SW480 (cell line): ENCODE data around the gene PCF11.
"Not testable (repeated sequence)": the region's sequence is repeated elsewhere in the genome, so short reads cannot be mapped to it uniquely, and the experiment has no call there.

ENCODE experiments used
- DNase-seq: peaks from one replicate; pipeline ENCODE4 v3.0.0-alpha.2; 2016; ENCODE audit warnings: low spot score

PCF11 gene, protein sequence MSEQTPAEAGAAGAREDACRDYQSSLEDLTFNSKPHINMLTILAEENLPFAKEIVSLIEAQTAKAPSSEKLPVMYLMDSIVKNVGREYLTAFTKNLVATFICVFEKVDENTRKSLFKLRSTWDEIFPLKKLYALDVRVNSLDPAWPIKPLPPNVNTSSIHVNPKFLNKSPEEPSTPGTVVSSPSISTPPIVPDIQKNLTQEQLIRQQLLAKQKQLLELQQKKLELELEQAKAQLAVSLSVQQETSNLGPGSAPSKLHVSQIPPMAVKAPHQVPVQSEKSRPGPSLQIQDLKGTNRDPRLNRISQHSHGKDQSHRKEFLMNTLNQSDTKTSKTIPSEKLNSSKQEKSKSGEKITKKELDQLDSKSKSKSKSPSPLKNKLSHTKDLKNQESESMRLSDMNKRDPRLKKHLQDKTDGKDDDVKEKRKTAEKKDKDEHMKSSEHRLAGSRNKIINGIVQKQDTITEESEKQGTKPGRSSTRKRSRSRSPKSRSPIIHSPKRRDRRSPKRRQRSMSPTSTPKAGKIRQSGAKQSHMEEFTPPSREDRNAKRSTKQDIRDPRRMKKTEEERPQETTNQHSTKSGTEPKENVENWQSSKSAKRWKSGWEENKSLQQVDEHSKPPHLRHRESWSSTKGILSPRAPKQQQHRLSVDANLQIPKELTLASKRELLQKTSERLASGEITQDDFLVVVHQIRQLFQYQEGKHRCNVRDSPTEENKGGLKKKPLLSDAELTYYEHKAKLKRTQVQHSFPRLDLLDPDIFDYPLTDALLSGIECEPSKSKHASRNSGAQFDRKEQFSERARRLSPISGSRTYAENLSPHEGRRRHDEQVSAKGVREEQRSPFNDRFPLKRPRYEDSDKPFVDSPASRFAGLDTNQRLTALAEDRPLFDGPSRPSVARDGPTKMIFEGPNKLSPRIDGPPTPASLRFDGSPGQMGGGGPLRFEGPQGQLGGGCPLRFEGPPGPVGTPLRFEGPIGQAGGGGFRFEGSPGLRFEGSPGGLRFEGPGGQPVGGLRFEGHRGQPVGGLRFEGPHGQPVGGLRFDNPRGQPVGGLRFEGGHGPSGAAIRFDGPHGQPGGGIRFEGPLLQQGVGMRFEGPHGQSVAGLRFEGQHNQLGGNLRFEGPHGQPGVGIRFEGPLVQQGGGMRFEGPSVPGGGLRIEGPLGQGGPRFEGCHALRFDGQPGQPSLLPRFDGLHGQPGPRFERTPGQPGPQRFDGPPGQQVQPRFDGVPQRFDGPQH (N-terminal part only)

DNA sequence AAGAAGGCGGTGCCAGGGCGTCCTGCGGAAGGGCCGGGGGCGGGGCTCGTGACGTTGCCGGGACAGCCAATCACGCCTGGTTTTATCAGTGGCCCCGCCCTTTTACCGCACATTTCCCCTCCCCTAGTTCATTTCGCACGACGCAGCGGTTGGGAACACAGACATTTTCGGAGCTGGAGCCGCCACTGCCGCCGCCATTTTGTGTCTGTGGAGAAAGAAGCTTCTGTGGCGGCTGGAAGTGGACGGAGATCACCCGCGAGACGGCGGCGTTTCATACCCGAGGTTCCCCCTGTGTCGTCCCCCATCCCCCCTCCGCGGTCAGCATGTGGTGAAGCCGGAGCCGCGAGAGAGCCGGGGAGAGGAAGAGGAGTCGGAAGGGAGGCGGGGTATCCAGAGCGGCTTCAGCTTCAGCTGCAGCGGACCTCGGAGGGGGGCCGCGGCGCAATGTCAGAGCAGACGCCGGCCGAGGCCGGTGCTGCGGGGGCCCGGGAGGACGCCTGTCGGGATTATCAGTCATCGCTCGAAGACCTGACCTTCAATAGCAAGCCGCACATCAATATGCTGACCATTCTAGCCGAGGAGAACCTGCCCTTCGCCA, at the start of gene PCF11:
Gene PCF11 (plus strand): TSS at position 136 of the 598 bp plus-strand sequence. CDS start 309 bp downstream, at position 445.
- no peak for DNase-seq

DNA sequence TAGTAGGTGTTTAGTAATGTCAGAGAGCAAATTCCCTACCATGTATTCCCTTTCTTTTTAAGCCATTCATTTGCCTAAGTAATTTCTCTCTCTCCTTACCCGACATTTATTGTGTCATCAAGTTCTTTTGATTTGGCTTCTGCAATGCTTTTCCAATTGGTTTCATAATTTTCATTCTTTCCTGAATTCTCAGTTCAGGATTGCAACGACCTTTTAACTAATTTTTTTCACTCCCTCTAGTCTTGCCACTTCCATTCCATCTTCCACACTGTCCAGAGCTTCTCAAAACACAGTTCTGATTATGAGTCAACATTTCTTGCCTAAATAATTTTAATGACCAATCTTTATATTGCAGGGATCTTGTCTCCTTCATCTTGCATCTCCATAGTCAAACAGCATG, 44.0 kb upstream of the PCF11 start:
- DNase-seq = no peak

DNA sequence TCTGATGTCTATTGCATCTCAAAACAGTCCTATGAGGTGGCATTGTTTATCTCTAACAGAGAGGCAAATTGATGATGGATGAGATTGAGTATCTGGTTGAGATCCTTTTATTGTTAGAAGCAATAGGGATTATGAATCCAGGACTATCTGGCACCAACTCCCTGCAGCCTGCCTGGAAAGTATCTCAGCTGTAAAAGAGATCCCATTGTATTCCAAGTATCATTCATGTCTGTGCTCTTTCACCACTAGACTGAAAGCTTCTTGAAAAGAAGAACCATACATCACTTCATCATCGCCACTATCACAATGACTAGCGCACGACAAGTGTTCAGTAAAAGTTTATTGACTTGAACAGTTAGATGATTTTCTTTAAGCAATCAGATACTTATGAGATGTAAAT, 41.9 kb upstream of the PCF11 start:
- DNase-seq = no peak

DNA sequence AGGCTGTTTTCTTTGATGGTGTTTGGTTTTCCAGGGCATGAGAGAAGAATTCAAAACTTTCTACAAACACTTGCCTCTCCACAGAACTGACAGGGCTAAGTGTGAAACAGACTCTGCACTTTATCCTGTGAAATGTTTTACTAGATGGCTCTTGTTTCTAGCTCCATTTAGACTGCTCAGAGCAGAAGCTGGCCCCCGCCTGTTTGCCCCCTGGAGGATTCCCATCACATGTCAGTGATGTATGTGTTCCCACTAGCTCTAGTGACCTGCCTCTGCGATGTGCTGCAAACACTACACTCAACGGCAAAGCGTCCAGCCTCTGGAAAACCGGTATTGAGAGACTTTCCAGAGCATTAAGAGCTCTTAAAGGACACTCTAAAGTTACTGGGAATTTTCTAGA, 41.4 kb upstream of the PCF11 start:
- no peak for DNase-seq

DNA sequence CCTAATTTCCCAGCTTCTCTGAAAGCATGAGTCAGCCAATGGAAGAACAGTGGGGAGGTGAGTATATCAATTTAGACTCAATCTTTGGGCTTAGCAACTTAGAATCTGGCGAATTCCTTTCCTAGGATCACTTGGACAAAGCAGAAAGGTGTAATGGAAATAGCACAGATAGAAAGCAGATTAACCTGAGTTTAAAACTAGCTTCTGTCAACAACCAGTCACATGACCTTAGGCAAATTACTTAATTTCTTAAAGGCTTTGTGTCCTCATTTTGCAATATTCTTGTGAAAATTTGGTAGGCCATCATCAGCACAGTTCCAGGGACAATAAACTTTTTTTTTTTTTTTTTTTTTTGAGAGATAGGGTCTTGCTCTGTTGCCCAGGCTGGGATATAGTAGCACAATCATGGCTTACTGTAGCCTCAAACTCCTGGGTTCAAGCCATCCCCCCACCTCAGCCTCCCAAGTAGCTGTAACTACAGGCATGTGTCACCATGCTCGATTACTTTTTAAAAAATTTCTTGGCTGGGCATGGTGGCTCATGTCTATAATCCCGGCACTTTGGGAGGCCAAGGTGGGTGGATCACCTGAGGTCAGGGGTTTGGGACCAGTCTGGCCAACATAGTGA, 40.8 kb upstream of the PCF11 start:
- no peak for DNase-seq

DNA sequence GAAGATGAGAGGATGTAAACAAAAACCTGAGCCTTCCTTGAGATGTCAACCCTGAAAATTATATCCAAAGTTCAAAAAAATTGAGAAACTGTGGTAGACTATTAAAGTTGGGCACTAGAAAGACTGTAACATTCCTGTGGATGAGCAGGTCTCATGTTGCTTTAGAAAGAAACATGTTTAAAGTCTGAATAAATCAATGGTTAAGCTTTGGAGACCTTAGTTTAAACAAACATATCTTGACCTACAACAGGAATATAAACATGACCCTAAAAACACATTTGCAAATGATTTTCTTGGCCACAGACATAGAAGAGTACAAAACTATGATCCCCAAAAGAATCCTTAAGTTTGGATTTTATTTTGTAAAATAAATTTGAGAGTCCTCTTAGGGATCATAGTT, 38.1 kb upstream of the PCF11 start:
- DNase-seq = no peak

DNA sequence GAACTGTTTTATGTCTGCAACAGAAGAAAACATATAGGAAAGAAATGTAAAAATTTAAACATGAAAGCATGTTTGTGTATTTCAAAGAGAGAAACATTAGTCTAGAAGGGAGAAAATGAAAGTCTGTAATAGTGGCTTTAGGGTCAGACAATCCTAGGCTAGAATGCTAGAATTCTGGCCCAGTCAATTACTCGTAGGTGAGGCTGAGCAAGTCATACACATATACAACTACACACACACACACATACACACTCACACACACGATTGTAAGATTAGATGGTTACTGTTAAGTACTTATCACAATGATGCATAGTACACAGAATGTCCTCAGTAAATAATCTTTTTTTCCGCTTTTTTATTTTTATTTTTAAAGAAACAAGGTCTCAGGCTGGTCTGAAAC, 37.7 kb upstream of the PCF11 start:
- no peak for DNase-seq

DNA sequence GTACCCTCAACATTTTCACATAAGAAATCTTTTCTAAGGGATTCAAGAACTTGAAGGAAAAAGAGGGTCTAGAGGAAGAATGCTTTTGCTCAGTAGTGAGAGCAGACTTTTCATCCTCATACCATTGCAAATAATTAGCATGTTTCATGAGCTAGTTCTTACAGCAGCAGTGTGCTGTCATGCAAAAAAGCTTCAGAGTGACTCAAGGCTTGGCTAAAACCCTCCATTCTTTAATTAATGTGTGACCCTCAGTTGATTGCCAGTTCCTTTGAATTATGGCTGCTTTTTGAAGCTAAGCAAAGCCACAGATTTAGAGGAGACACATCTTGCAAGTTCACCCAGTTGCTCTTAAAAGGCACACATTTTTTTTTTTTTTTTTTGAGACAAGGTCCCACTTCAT, 36.6 kb upstream of the PCF11 start:
- no peak for DNase-seq

DNA sequence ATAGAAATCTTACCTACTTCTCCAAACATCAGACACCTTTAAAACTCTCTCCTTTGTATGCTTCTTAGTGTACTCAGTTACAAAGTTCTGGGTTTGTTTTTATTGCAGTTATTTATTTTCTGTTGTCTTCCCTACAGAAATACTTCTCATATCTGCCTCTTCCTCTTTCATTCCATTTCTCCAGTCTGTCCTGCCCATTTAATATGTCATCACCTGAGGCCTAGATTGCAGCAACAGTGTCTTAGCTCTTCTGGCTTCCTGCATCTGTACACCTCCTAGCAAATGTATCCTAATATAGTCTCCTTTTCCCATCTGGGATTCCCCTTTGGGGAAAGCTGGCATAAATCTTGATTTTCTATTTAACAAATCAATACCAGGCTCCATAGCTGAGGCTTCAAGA, 34.9 kb upstream of the PCF11 start:
- no peak for DNase-seq

DNA sequence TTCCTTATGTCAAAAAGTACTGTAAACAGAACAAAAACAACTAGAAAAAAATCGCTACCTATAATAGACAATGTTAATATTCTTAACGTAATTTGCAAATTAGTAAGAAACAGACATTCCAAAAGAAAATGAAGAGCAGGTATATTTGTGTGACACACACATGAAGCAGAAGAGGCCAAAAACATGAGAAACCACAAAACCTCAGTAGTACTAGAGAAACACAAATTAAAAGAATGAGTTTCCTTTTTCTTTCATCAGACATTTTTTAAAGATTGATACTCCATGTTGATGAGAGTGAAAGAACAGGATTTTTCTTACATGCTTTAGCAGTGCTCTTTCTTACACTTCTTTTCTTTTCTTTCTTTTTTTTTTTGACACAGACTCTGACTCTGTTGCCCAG, 34.2 kb upstream of the PCF11 start:
- no peak for DNase-seq

DNA sequence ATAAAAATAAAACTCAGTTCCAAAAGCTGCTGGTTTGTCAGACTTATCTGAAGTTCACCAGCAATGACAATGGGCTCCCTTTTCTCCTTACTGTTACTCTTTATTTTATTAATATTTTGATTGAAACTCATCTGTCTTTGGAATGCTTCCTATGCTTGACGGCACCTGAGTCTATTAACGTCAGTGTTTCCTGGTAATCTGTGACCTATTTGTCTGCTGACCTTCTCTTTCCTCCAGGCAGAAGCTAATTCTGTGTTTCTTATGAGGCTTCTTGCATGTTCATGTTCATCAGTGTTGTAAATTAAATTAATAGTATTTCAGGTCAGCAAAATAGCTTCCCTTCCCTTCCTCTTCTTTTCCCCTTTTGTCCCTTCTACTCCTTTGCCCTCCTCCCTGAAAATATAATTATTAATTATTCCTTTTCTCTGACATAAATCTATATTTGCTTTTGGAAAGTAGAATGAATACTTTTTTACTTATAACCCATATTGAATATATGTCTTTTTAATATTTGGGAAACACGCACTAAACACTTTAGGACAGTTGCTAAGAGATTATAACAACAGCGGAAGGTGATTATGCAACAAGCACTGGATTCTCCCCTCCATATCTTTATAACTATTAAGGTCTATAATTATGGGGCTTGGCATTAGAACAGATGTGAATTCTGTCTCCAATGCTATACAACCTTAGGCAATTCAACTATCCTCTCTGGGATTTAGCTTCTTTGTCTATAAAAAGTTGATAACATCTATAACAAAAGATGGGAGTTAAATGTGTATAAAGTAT, 32.1 kb upstream of the PCF11 start:
- DNase-seq = no peak

DNA sequence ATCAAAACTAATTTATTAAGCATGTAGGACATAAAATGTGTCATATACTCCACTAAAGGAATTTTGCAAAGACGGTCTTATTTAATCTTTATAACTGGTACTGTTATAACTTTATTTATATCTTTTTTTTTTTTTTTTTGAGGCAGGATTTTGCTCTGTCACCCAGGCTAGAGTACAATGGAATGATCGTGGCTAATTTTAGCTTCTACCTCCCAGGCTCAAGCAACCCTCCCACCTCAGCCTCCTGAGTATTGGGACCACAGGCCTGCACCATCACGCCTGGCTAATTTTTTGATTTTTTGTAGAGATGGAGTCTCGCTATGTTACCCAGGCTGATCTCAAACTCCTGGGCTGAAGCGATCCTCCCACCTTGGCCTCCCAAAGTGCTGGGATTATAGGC, 31.4 kb upstream of the PCF11 start:
- DNase-seq = no peak

DNA sequence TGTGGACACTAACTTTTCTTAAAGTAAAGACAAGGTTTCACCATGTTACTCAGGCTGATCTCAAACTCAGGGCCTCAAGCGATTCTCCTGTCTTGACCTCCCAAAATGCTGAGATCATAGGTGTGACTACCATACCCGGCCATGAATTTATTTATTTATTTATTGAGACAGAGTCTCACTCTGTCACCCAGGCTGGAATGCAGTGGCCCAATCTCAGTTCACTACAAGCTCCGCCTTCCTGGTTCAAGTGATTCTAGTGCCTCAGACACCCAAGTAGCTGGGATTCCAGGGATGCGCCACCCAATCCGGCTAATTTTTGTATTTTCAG, 29.7 kb upstream of the PCF11 start:
- DNase-seq = no peak

DNA sequence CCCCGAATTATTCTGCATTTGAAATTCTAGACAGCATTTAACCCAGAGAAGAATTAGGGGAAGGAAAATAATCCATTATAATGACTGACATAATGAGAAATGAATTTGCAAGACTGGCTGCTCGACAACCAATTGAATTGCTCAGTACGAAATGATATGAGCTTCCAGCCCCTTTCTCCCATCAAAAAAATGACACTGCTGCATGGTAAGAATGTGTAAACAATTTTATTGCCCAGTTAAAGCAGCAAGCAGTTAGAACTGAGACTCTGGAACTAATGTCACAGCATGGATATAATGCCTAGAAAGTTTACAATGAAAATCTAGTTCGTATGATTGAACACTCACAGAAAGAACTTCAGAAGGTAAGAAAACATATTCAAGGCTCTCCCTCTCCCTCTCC, 24.7 kb upstream of the PCF11 start:
- no peak for DNase-seq

DNA sequence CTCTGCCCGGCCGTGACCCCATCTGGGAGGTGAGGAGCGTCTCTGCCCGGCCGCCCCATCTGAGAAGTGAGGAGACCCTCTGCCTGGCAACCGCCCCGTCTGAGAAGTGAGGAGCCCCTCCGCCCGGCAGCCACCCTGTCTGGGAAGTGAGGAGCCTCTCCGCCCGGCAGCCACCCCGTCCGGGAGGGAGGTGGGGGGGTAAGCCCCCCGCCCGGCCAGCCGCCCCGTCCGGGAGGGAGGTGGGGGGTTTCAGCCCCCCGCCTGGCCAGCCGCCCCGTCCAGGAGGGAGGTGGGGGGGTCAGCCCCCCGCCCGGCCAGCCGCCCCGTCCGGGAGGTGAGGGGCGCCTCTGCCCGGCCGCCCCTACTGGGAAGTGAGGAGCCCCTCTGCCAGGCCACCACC, 23.7 kb upstream of the PCF11 start:
- not testable (repeated sequence) for DNase-seq

DNA sequence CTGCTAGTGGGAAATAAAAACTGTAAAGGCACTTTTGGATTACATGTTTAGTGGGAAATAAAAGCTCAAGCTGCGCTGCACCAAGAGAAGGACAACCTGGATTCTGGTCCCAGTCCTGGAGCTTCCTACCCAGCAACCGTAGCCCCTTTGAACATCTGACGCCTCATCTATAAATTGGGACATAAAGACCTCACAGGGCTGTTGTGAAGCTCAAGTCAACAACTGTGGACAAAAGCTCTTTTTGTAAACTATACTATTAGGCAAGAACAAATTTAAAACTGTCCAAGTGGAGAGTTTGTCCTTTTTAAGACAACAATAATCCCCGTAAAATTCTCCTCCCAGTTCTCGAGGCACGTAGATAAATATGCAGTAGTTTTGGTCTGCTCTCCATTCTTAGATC, 17.6 kb upstream of the PCF11 start:
- DNase-seq = no peak

DNA sequence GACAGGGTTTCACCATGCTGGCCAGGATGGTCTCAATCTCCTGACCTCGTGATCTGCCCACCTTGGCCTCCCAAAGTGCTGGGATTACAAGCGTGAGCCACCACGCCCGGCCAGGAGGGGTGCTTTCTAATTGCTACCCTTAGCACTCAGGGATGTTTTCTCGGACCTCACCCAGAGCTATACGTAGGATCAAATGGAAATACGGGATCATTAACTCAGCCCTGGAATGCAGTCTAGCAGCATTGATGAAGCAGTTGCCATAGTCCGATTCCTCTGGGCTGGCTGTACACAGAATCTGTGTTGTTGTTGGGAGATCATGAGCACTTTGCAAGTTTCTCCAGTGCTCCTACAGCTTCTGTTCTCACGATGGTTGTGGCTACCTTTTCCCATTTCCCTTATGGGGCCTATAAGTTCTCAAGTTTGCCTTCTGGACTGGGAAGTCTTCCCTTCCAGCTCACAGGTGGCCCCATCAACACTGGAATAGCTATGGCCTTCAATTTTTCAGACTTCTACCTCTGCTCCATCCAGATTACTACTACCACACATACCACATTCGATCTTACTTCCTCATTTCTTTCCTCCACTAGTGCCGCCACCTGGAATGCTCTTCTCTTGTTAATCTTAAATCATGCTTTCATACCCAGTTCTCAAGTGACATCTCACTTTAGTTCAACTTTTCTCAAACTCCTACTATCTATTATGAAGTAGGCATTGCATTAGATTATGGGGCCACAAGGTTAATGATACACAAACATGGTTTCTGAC, 16.1 kb upstream of the PCF11 start:
- DNase-seq = no peak

DNA sequence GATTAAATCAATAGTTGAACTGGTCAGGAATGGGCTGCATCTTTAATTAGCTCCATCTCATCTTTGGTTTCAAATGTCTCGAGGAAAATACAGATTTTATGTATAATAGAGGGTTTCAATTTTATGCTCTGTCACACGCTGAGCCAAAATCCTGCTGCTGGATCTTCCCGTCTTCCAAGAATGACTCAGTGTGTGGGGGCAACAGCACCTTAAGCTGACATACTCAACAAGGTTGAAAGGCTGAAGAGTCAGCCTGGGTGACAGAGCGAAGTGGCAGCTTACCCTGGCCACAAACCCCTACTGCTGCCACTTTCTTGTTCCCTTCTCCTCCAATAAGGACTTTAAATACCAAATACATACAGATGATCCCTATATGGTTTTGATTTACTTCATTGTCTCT, 9.0 kb upstream of the PCF11 start:
- DNase-seq = no peak

DNA sequence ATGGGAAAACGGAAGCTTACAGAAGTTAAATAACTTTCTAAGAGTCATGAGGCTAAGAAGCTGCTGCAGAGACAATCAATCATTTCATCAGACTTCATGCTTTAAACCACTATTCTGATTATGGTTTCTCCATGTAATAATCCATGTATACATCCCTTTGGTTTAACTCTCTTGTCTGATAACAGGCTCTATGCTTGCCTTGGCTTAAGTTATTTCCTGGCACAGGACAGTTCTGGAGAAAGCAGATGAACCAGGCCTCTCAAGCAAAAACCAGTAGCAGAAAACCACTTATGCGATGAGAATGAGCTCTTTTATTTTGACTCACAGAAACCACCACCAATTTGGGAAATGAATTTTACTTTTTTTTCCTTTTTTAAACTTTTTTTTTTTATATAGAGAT, 6.5 kb upstream of the PCF11 start:
- DNase-seq = no peak

DNA sequence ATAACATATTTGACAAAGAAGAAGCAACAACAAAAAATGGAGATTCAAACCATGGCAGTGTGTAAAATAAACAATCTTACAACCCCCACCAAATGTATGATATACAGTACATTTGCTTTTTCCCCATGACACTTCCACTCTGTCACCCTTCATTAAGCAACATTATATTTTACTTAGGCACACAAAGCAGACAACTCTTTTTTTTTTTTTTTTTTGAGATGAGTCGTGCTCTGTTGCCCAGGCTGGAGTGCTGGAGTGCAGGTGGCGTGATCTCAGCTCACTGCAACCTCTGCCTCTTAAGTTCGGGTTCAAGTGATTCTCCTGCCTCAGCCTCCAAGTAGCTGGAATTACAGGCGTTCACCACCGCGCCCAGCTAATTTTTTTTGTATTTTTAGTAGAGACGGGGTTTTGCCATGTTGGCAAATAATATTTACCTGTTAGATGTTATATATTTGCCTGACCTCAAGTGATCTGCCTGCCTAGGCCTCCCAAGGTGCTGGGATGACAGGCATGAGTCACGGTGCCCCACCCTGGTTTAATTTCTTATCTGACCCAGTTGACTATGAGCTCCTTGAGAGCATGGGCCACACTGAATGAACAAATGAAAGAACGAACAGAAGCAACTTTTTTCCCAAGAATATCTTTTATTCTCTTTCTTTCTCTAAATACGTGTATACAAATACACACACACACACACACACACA, 5.5 kb upstream of the PCF11 start:
- peak; percentile 43 for DNase-seq
